ENCODE data around the gene VPS13D.

Gene VPS13D

GRCh38 chr1:12496154-12496961, 266.5 kb downstream of the VPS13D start:
- DNase-seq (ENCODE audit: low read depth), result no peak

GRCh38 chr1:12499539-12500240, 269.9 kb downstream of the VPS13D start:
- no peak for DNase-seq (ENCODE audit: low read depth)

- no peak for DNase-seq (ENCODE audit: low read depth)
Measured at GRCh38 chr1:12501661-12502060, 271.8 kb downstream of the VPS13D start.

- DNase-seq (ENCODE audit: low read depth), result no peak
Measured at GRCh38 chr1:12502336-12503109, 272.7 kb downstream of the VPS13D start.

DNA sequence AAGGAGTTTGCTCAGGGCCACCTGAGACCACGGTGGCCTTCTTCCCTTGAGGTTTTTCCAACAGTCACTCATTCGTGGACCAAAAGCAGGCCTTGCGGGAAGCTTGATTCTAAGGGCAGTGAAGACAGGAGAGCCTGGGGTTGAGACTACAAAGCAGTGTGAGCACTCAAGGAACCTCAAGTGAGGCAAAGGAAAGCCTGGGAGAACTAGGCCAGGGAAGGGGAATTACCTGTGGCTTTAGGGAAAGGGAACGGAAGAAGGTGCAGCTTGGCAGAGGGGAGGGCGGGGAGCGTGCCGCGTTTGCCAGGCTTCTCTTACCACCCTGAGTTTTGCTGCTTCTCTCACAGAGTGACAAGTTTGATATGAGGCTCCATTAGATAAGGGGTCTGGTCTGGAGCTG, 273.9 kb downstream of the VPS13D start:
- no peak for DNase-seq (ENCODE audit: low read depth)

DNA sequence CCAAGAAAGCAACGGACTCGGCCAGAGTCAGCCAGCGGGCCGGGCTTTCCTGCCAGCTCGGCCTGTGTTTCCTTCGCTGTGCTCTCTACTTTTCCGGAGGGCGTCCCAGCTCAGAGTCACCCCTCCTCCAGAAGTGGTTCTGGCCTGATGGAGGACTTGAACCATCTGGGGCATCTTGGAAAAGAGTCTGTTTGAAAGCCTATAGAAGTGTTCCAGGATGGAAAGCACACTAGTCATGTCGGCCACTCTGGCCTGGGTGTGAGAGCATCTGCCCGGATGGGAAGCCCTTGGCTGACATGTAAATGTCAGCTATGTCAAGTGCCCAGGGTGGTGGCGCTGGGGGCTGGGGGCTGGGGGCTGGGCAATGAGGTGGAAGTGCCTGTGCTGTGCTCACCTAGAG, 274.8 kb downstream of the VPS13D start:
- DNase-seq (ENCODE audit: low read depth), result no peak

DNA sequence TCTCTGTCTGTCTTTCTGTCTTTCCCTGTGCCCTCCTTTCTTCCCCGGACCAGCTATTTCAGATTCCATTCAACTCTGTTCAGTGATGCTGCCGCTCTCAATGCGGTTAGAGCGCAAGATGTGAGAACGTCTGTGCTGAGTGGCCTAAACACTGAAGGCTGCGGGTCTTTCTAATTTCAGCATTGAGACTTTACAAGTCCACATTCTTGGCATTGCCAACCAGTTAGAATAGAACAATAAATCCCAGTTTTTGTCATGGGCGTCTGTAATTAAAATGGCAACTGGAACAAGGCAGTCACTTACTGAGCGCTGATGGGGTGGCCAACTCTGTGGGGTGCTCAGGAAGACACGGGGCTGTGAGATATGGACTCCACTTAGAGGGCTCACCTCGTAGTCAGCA, 275.4 kb downstream of the VPS13D start:
- no peak for DNase-seq (ENCODE audit: low read depth)

DNA sequence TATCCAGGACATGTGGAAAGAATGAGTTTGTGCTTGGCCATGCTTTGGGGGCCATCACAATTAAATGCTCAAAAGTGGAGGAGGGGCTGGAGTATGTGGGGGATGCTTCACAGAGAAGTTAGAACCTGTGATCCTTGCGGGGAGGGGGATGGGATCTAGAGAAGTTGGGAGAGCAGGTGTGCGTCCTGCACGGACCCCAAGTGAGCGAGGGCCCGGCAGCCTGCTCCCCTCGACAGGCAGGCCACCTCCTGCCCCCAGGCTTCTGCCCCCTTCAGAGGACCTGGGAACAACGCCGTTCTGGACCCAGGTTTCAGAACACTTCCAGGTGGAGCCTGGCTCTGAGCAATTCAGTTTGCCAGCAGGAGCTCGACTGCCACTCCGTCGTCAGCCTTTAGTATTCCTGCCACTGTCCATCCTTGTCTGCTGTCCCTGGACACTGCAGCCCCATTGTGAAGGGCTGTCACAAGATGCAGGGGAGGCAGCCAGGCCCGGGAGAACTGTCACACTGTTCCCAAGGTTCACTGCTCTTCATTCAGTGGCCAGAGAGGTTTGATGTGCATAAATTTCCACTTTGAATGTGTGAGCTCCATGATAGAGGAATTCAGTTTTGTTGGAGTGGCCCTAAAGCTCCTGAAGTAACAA, 275.9 kb downstream of the VPS13D start:
- DNase-seq (ENCODE audit: low read depth), result no peak

- no peak for DNase-seq (ENCODE audit: low read depth)
Measured at GRCh38 chr1:12506281-12507280, 276.8 kb downstream of the VPS13D start.

DNA sequence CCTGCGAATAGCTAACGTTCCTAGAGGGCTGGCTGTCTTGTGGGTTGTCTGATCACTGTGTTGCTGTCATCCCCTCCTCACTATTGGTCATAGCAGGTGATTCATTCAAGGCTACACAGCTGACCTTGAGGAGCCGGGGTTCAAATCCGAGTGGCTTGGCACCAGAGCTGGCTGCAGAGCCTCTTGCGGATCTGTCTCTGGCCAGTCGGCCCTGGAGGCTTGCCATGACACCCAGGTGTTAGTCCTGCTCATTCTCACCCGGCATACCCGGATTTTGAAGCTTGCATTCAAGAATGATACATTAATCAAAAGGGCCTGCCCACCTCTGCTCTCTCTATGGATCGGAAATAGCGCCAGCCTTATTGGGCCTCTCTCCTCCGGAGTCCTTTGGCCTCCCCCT, 277.8 kb downstream of the VPS13D start:
- DNase-seq (ENCODE audit: low read depth), result no peak

DNA sequence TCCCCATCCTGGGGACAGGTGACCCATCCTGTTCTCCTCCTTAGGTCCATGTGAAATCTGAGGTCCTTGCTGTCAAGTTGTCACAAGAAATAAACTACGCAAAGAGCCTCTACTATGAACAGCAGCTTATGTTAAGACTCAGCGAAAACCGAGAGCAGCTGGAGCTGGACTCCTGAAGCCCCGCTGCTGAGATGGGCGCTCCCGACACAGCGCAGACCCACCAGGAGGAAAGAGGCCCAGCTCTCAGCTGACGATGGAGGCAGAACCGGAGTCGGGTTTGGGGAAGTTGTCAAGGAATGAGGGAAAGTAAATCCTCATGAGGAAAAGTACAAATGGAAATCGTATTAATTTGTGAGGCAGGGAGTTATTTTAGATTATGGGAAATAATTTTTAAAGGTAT, 279.0 kb downstream of the VPS13D start:
- DNase-seq (ENCODE audit: low read depth), result no peak

DNA sequence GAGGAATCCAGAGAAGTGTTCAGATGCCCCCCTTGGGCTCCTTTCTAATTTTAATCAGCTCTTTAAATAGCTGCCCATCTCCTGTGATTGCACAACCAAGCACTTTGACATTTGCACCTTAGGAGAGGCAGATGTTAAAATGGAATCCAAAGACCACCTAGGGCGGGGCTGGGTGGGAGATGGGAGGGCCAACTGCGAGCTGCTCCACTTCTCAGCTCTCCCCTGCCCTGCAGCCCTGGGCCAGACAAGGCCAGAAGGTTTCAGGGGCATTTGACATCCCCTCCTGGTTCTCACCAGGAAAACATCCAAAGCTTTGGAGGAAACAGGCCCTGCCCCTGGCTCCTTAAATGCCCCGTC, 281.3 kb downstream of the VPS13D start:
- no peak for DNase-seq (ENCODE audit: low read depth)

DNA sequence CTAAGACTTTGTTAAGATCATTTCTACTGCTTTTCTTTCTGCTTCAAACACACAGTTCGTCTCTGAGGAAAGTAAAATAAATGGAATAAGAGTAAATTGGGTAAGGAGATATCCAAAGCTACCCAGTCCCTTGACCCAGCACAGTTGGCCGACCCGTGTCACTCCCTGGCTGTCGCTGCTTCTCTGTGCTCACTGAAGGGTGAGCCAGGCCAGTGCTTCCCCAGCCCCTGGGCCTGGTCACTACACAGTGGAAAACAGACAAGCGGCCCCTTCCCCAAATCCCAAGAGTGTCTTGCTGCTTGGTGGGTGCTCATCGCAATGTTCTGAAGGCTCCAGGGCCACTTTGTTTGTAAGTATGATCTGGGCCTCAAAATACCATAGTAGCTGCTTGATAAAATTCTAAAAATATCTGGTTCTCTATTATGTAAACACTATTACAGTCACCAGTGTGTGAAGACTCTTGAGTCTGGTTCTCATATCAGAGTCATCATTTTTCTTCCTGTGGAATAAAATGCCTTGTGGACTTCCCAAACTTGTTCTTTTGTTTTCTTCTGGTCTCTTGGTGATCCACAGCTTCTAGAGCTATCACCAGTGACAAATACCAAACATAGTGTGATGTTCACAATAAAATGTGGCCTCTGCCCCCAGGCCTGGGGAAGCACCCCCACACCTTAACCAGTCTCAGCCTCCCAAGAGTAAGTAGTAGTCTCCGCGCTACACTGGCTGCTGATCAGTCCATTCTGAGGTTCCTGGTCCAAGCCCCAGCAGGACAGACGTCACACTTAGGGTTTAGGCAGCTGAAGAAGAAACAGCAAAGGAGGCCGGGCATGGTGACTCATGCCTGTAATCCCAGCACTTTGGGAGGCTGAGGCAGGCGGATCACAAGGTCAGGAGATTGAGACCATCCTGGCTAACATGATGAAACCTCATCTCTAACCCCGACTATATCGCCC, 282.0 kb downstream of the VPS13D start:
- DNase-seq (ENCODE audit: low read depth), result no peak

DNA sequence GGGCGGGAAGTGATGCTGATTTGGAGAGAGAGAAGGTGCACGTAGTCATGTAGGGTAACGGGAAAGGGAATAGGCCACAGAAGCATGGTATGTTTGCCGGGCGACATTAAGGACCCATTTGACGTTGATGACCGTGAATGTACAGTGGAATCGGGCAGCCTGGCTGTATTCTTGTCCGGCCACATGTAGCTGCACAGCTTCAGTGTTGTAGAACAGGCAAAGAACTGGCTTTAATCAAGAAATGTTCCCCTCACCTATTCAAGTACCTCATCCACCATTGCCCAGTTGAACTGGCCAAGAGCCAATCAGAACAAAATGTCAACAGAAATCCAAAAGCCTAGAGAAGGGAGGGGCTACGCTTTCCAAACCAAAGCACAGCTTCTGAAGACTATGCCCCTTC, 283.4 kb downstream of the VPS13D start:
- no peak for DNase-seq (ENCODE audit: low read depth)

GRCh38 chr1:12514590-12514989, 284.8 kb downstream of the VPS13D start:
- DNase-seq (ENCODE audit: low read depth), result no peak

DNA sequence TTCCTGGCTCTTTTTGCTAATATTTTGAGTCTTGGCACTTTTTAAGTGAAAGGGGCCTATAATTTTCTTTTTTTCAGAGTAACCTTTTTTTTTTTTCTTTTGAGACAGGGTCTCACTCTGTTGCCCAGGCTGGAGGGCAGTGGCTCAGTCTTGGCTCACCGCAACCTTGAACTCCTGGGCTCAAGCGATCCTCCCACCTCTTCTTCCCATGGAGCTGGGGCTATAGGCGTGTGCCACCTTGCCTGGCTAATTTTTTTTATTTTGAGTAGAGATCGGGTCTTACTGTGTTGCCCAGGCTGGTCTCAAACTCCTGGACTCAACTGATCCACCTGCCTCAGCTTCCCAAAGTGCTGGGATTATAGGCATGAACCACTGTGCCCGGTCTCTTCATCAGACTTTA, 285.4 kb downstream of the VPS13D start:
- DNase-seq (ENCODE audit: low read depth), result no peak

- no peak for DNase-seq (ENCODE audit: low read depth)
Measured at GRCh38 chr1:12516741-12517140, 286.9 kb downstream of the VPS13D start.

DNA sequence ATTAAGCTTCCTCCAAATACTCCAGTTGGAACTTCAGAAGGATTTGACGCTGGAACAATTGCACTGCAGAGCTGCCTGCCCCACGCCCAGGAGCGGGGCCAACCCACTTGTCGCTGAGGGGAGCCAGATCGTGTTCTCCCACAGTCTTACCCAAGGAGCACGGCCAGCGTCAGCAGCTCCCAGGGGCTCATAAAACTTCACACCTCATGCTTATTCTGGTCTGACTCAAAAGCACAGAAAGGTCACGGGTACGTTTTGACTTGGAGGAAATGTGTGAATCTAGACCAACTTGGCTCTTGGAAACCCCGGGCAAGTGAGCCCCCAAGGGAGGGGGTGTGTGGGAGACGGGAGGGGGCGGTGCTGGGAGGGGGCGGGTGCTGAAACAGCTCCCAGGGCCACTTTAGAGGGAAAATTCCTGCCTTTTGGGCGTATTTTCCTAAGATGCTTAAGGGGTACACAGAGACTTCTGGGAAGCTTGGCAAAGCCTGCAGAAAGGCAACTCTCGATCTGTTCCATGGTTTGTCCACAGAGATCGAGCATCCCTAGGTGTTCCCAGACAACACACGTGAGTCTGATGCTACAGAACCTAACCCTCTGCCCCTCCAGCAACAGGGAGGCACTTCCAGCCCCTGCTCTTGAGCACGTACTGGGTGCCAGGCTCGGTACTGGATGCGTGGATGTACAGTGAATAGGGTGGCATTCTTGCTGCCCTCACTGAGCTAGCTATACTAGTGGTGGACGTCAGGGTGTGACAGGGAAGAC, 289.3 kb downstream of the VPS13D start:
- DNase-seq (ENCODE audit: low read depth), result peak; percentile 10

DNA sequence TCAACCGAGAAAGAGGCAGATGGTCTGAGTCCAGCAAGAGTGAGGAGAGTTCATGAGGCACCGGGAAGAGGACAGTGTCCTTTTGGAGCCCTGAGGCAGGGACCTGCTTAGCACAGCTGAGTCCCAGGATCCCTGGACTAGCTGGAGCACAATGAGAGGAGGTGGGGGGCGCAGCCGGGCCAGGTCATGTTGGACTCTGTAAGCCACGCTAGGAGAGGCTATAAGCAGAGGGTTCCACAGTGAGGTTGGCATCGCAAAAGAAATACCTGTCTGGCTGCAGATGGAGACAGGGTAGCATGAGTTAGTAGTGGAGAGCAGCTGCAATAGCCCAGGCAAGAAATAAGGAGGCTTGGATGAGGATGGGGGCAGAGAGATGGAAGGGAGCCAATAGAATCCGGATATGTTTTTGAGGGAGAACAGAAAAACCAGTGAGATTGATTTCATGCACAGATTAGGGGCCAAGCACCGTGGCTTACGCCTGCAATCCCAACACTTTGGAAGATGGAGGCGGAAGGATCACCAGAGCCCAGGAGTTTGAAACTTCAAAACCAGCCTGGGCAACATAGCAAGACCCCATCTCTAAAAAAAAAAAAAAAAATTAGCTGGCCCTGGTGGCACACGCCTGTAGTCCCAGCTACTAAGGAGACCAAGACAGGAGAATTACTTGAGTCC, 290.0 kb downstream of the VPS13D start:
- no peak for DNase-seq (ENCODE audit: low read depth)
